Psoas muscle (tissue), 8 donors: ENCODE measurements around the gene MAP2K2. TPM values are rescaled to one million over a fixed set of nuclear protein-coding genes. Genes with fewer than 3 reads are reported as not detected.

Source experiments
- ATAC-seq, 4 donors: fragments of 200-7000 bp; cut with Tn5 transposase; one replicate each; pipeline ENCODE4 v1.9.1; 2020; ENCODE audit warnings: moderate library complexity in 3 of 4, mild to moderate bottlenecking in 2 of 4
- DNase-seq, 2 donors: peaks; one replicate each; pipeline ENCODE4 v3.0.0-alpha.2; 2020
- H3K27ac ChIP-seq: fragments of 200-600 bp; one replicate; pipeline ENCODE4 v1.8.0; 2022
- H3K27me3 ChIP-seq, 3 donors: fragments of 200-600 bp in 1 of 3; one replicate each; pipeline versions ENCODE4 v1.6.1 to v1.8.0; 2013 to 2022; ENCODE audit warnings: low read length in 2 of 3, mild to moderate bottlenecking in 2 of 3, moderate library complexity in 1 of 3; ENCODE audit not compliant: insufficient read depth in 3 of 3
- H3K36me3 ChIP-seq, 2 donors: fragments of 200-600 bp in 1 of 2; one replicate each; pipeline versions ENCODE4 v1.6.1 to v1.8.0; 2013 to 2022; ENCODE audit warnings: low read depth in 1 of 2, mild to moderate bottlenecking in 1 of 2, moderate library complexity in 1 of 2; ENCODE audit not compliant: insufficient read depth in 1 of 2
- H3K4me1 ChIP-seq: fragments of 200-600 bp; one replicate; pipeline ENCODE4 v1.8.0; 2022
- H3K4me3 ChIP-seq: fragments of 200-600 bp; one replicate; pipeline ENCODE4 v1.8.0; 2022; ENCODE audit warnings: mild to moderate bottlenecking
- H3K9me3 ChIP-seq: fragments of 200-600 bp; one replicate; pipeline ENCODE4 v1.8.0; 2022
- WGBS, 3 donors: extraction: QIAGEN DNeasy Blood & Tissue Kit; methylation state at CpG; one replicate each; pipeline versions ENCODE4 v1.1.6 to v1.1.7; 2013; 5-methylcytosine and 5-hydroxymethylcytosine counted together
- intact Hi-C, 2 donors: fragments of 100-400 bp; cut with DNase I; formaldehyde crosslinking; loops; one replicate each; pipeline versions ENCODE4 v1.11.0 to v1.14.2; 2022
- polyA plus RNA-seq, 3 donors: library from polyadenylated mRNA; stranded (reverse); fragments of 200-250 nt; gene quantifications; one replicate each; pipeline ENCODE4 v1.2.3, GENCODE V29; 2013
- total RNA-seq, 4 donors: library from RNA; stranded (reverse); fragmentation: NEBNext Ultra II Directional in 2 of 4; extraction: Animal tissue kit (Norgen Biotek cat#: 25700) in 2 of 4; gene quantifications; one replicate each; pipeline versions ENCODE4 v1.2.1 to v1.2.4, GENCODE V29; 2021 to 2023
- TF ChIP-seq, protein P1 (sequence below): fragments of 200-600 bp; IDR thresholded peaks from one replicate; pipeline ENCODE4 v1.8.0; 2022; ENCODE audit warnings: antibody characterized with exemption
- donor health status: healthy with polysubstance abuse.
- donor health status: DM: no; HTN: no; CAD: no; lungs with moderate emphysema.
- donor health status: Bipolar disorder and iron deficiency.
- donor health status: healthy.
- donor health status: DM: yes; HTN: yes; CAD: no.
- donor health status: DM: no; HTN: no; CAD: no.
- donor health status: DM: no; HTN: no; CAD: no.
- donor health status: DM: yes; HTN: yes; CAD: no.

MAP2K2 gene
- total and polyA plus RNA-seq, 7 donors, result 136 to 290 (median 189) TPM

DNA sequence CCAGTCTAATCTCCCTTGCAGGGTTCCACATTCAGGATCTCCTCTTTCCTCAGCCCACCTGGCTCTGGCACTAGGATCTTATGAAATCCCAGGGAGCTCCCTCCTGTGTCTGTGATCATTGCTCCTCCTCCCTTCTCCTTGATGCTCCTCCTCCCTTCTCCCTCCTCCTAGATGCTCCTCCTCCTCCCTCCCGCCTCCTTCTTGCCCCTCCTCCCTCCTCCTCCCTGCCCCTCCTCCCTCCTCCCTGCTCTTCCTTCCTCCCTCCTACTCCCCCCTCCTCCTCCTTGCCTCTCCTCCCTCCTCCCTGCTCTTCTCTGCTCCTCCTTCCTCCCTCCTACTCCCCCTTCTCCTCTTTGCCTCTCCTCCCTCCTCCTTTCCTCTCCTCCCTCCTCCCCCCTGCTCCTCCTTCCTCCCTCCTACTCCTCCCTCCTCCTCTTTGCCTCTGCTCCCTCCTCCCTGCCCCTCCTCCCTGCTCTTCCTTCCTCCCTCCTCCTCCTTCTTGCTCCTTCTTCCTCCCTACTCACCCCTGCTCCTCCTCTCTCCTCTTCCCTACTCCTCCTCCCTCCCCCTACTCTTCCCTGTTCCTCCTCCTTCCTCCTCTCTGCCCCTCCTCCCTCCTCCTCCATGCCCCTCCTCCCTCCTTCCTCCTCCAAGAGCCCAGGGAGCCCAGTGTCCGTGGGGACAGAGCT lies 42.3 kb downstream of the MAP2K2 start:
- Histone ChIP-seq H3K4me1 (peaks cover 3% of the 10 kb centered on the region), H3K4me3 (no peak overlapping the region), H3K9me3 (no peaks in the 10 kb centered on the region), H3K36me3 (no peaks in the 10 kb centered on the region), H3K27ac (no peak overlapping the region), H3K27me3 (no peaks in the 10 kb centered on the region)
- 28 to 38% (median 28%) methylated on average over 2 of the region's 2 CpGs for WGBS, 3 donors
- ATAC-seq (no peak), DNase-seq (no peak)
- TF ChIP-seq, protein P1, sequence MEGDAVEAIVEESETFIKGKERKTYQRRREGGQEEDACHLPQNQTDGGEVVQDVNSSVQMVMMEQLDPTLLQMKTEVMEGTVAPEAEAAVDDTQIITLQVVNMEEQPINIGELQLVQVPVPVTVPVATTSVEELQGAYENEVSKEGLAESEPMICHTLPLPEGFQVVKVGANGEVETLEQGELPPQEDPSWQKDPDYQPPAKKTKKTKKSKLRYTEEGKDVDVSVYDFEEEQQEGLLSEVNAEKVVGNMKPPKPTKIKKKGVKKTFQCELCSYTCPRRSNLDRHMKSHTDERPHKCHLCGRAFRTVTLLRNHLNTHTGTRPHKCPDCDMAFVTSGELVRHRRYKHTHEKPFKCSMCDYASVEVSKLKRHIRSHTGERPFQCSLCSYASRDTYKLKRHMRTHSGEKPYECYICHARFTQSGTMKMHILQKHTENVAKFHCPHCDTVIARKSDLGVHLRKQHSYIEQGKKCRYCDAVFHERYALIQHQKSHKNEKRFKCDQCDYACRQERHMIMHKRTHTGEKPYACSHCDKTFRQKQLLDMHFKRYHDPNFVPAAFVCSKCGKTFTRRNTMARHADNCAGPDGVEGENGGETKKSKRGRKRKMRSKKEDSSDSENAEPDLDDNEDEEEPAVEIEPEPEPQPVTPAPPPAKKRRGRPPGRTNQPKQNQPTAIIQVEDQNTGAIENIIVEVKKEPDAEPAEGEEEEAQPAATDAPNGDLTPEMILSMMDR, result no peak
- intact Hi-C loops, result no loop called here

DNA sequence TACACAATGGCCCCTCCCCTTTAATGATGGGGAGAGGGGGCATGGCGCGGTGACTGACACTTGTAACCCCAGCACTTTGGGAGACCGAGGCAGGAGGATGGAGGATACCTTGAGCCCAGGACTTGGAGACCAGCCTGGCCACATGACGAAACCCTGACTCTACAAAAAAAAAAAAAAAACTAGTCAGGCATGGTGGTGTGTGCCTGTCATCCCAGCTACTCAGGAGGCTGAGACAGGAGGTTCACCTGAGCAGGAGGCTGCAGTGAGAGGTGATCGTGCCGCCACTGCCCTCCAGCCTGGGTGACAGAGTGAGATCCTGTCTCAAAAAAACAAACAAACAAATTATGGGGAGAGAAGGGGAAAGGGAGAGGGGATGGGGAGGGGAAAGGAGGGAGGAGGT lies 43.4 kb downstream of the MAP2K2 start:
- intact Hi-C loops, result no loop called here
- WGBS, 3 donors, result 71 to 83% (median 82%) methylated on average over 6 of the region's 6 CpGs

DNA sequence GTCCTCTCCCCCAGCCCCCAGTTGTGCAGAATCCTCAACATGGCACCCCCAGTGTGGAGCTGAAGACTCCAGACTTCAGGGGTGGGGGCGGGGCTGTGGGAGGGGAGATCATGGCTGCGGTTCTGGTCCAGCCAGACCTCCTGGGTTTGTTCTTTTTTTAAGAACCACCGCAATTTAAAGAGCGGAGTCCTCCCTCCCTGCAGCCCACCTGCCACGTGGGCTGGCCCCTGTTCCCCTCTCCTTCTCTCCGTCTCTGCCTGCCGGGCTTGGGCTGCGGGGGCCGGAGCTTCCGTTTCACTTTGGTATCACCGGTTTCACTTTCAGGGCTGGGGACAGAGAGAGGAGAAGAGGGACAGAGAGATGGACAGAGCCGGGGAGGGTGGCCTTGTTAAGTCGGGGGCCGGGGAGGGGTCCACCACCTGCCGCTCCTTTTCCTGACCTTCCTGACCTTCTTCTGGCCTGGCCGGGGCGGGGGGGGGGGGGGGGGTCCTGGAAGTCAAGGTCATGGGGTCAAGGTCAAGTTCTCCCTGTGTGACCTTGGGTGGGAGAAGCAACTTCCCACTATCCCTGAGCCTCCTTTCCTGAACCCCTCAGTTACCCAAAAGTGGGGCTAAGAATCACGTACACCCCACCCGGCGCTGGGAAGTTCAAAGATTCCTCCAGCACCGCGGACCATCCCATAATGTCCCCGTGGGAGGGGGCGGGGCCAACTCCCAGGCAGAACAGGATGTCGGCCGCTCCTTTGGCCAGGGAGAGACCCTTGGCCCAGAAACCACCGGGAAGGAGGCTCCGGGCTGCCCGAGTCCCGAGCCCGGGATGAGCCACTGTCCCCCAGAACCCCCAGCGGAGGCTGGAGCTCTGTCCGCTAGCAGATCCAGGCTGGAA lies 45.9 kb downstream of the MAP2K2 start:
- intact Hi-C loops, result no loop called here
- WGBS, 3 donors, result 11 to 17% (median 14%) methylated on average over 29 to 32 of the region's 33 CpGs
- TF ChIP-seq, protein P1, result no peak

More for the DNA sequence above, 43.4 kb downstream of the MAP2K2 start:
- H3K4me3 ChIP-seq, result no peak overlapping the region
- H3K36me3 ChIP-seq, result no peaks in the 10 kb centered on the region
- TF ChIP-seq, protein P1, result no peak
- peaks cover 3% of the 10 kb centered on the region for H3K4me1 ChIP-seq
- H3K27ac ChIP-seq, result no peak overlapping the region
- no peaks in the 10 kb centered on the region for H3K27me3 ChIP-seq
- no peaks in the 10 kb centered on the region for H3K9me3 ChIP-seq
- ATAC-seq, result no peak
- DNase-seq, result no peak

DNA sequence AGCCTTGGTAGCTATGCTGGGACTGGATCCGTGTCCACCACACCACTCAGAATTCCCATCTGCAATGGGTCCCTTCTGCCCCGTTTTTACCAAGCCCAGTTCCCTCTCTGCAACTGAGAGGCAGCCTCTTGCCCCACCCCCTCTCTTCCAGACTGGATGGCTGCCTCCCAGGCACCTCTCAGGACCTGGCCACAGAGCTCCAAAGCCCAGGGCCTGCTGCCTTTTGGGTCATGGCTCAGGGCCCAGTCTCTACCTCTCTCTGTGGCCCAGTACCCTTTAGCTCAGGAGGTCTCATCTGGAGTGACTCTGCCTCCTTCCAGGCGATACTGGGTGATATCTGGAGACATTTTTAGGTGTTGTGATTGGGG lies 46.9 kb downstream of the MAP2K2 start:
- H3K4me1 ChIP-seq, result peaks cover 3% of the 10 kb centered on the region
- WGBS, 3 donors, result 71 to 84% (median 80%) methylated on average over 3 of the region's 3 CpGs
- no peaks in the 10 kb centered on the region for H3K9me3 ChIP-seq
- H3K27ac ChIP-seq, result no peak overlapping the region
- no peak overlapping the region for H3K4me3 ChIP-seq
- H3K36me3 ChIP-seq, result no peaks in the 10 kb centered on the region
- TF ChIP-seq, protein P1, result no peak
- no peaks in the 10 kb centered on the region for H3K27me3 ChIP-seq
- no peak for DNase-seq
- ATAC-seq, result peak in 2 of 4 donors; percentile 9 to 12
- intact Hi-C loops, result no loop called here

More for the DNA sequence above, 45.9 kb downstream of the MAP2K2 start:
- Histone ChIP-seq H3K9me3 (no peaks in the 10 kb centered on the region), H3K36me3 (no peaks in the 10 kb centered on the region), H3K4me3 (peak overlapping the region; percentile 69), H3K27me3 (no peaks in the 10 kb centered on the region), H3K27ac (peak overlapping the region; percentile 41), H3K4me1 (peaks cover 3% of the 10 kb centered on the region)
- peak; percentile 40 to 70 (median 44) for ATAC-seq
- DNase-seq, result peak; percentile 76 to 82
